Breast epithelium (tissue), 4 donors: ENCODE data around the gene LZTS2. TPM values are rescaled to one million over a fixed set of nuclear protein-coding genes. Genes with fewer than 3 reads are reported as not detected.

ENCODE experiments used
- DNase-seq, 2 donors: peaks; one replicate each; pipeline ENCODE4 v3.0.0-alpha.2; 2019; ENCODE audit warnings: low spot score in 2 of 2
- H3K27ac ChIP-seq, 2 donors: fragments of 200-600 bp; sonication (generic) in 1 of 2; one replicate each; pipeline ENCODE4 v1.5.1; 2016 to 2019; ENCODE audit warnings: mild to moderate bottlenecking in 1 of 2
- H3K27me3 ChIP-seq, 2 donors: fragments of 200-600 bp; sonication (generic) in 1 of 2; one replicate each; pipeline versions ENCODE4 v1.5.1 to v1.6.0; 2017 to 2019; ENCODE audit warnings: control low read depth in 1 of 2, mild to moderate bottlenecking in 1 of 2
- H3K36me3 ChIP-seq: fragments of 200-600 bp; one replicate; pipeline ENCODE4 v1.5.1; 2019
- H3K4me1 ChIP-seq, 2 donors: fragments of 200-600 bp; sonication (generic); one replicate each; pipeline ENCODE4 v1.5.1; 2016 to 2019; ENCODE audit warnings: control low read depth in 1 of 2
- H3K4me3 ChIP-seq, 3 donors: fragments of 200-600 bp; sonication (generic); 1 replicate in 2 of 3; 2 replicates in 1 of 3; pipeline ENCODE4 v1.5.1; 2016 to 2019; ENCODE audit warnings: mild to moderate bottlenecking in 3 of 3, moderate library complexity in 2 of 3
- H3K9me3 ChIP-seq, 2 donors: fragments of 200-600 bp; sonication (generic) in 1 of 2; one replicate each; pipeline ENCODE4 v1.5.1; 2016 to 2019; ENCODE audit warnings: control low read depth in 1 of 2
- POLR2A ChIP-seq: fragments of 450-650 bp; IDR thresholded peaks from one replicate; pipeline ENCODE4 v1.6.1; 2016; ENCODE audit warnings: antibody characterized with exemption, mild to moderate bottlenecking, moderate library complexity
- POLR2AphosphoS5 ChIP-seq, 3 donors: sonication (generic); formaldehyde crosslinking; IDR thresholded peaks; one replicate each; pipeline ENCODE4 v1.6.1; 2017; ENCODE audit warnings: antibody characterized with exemption in 3 of 3
- intact Hi-C: fragments of 100-400 bp; cut with DNase I; formaldehyde crosslinking; loops from one replicate; pipeline ENCODE4 v1.15.1; 2023; ENCODE audit warnings: low total_unique reads
- total RNA-seq, 3 donors: library from RNA; depleted of rRNA; stranded (reverse); fragments of >200 nt; gene quantifications; one replicate each; pipeline ENCODE4 v1.1.0, GENCODE V29; 2016
- TF ChIP-seq, protein P1 (sequence below), 3 donors: fragments of 450-650 bp; IDR thresholded peaks; one replicate each; pipeline ENCODE4 v1.5.1; 2016 to 2017; ENCODE audit warnings: antibody characterized with exemption in 3 of 3, mild to moderate bottlenecking in 3 of 3, moderate library complexity in 3 of 3

The LZTS2 gene
- total RNA-seq, 3 donors from 2014 or later: 44.0 to 67.5 (median 61.3) TPM

DNA sequence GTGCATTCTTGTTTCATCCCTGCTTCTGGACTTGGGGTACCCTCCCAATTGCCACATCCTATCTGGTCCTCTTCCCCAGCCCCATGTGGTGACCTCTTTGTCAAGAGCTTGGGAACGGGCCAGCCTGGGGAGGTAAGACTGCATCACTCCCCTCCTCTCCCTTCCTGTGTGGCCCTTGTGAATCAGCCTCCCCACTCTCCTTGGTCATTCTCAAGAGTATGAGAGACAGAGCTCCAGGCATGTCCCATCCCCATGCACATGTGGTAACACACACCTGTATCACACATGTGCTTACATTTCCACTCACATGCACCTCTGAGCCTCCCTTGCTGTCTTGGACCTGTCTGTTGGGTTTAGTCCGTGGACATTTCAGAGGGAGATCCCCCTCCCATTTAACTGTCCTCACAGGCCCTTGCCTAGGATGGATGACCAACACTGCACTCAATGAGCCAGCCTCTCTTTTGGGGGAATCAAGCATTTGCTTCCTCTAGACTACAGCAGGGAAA is 14.9 kb upstream of the LZTS2 start:
- Histone ChIP-seq H3K4me1 (peaks cover 12 to 16% of the 10 kb centered on the region in 2 donors), H3K27ac (no peak overlapping the region), H3K27me3 (no peaks in the 10 kb centered on the region), H3K9me3 (no peaks in the 10 kb centered on the region), H3K36me3 (peaks cover 3% of the 10 kb centered on the region), H3K4me3 (no peak overlapping the region)
- peak in 1 of 2 donors; percentile 10 for DNase-seq
- TF ChIP-seq, protein P1, sequence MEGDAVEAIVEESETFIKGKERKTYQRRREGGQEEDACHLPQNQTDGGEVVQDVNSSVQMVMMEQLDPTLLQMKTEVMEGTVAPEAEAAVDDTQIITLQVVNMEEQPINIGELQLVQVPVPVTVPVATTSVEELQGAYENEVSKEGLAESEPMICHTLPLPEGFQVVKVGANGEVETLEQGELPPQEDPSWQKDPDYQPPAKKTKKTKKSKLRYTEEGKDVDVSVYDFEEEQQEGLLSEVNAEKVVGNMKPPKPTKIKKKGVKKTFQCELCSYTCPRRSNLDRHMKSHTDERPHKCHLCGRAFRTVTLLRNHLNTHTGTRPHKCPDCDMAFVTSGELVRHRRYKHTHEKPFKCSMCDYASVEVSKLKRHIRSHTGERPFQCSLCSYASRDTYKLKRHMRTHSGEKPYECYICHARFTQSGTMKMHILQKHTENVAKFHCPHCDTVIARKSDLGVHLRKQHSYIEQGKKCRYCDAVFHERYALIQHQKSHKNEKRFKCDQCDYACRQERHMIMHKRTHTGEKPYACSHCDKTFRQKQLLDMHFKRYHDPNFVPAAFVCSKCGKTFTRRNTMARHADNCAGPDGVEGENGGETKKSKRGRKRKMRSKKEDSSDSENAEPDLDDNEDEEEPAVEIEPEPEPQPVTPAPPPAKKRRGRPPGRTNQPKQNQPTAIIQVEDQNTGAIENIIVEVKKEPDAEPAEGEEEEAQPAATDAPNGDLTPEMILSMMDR (IDR thresholded peaks at IDR 0.05): no peak
- no peak for TF ChIP-seq POLR2A
- no peak for TF ChIP-seq POLR2AphosphoS5 (IDR thresholded peaks at IDR 0.05)
- intact Hi-C loops: no loop called here

DNA sequence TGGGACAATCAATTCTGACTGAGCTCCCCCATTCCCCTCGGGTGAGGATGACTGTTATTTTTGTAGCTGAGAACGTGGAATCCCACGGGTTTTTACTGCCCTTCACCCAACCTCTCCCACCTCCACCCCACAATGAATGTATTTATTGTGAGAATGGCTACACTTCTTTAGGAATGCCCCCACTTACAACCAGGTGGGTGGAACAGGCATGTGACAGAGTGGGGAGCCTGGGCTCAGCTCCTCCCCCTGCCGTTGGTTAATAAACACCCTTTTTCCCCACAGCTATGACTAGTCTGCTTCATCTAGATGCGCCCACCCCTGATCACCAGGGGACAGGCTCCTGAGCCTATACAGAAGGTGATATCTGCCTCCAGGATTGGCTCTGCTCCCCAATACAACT is 14.3 kb upstream of the LZTS2 start:
- intact Hi-C loops: no loop called here
- Histone ChIP-seq H3K27me3 (no peaks in the 10 kb centered on the region), H3K36me3 (peaks cover 3% of the 10 kb centered on the region), H3K4me1 (peaks cover 12 to 16% of the 10 kb centered on the region in 2 donors), H3K4me3 (no peak overlapping the region), H3K9me3 (no peaks in the 10 kb centered on the region), H3K27ac (no peak overlapping the region)
- no peak for DNase-seq
- TF ChIP-seq, protein P1 (IDR thresholded peaks at IDR 0.05): no peak
- TF ChIP-seq POLR2A (no peak), POLR2AphosphoS5 (IDR thresholded peaks at IDR 0.05) (no peak)

DNA sequence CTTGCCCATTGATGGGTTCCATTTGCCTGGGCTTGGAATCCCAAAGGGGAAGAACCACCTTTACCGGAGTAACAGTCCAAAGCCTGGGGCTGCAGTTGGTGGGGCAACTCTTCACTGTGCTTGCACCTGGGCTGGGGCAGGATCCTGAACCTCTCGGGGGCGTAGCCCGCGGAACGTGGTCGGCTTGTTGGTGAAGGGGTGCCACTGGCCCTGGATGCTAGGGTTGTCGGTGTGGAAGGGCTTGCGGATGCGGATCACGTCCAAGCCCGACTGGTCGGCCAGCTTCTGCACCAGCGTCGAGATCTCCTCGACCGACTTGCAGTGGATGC is 13.0 kb upstream of the LZTS2 start:
- Histone ChIP-seq H3K27me3 (no peaks in the 10 kb centered on the region), H3K4me1 (peaks cover 12 to 16% of the 10 kb centered on the region in 2 donors), H3K27ac (peak overlapping the region; percentile 40 to 82), H3K9me3 (no peaks in the 10 kb centered on the region), H3K36me3 (no peaks in the 10 kb centered on the region), H3K4me3 (peak overlapping the region; percentile 65 to 100 (median 66))
- intact Hi-C loops: no loop called here
- TF ChIP-seq, protein P1 (IDR thresholded peaks at IDR 0.05): no peak
- TF ChIP-seq POLR2A (no peak), POLR2AphosphoS5 (IDR thresholded peaks at IDR 0.05) (no peak)
- DNase-seq: peak in 1 of 2 donors; percentile 49

DNA sequence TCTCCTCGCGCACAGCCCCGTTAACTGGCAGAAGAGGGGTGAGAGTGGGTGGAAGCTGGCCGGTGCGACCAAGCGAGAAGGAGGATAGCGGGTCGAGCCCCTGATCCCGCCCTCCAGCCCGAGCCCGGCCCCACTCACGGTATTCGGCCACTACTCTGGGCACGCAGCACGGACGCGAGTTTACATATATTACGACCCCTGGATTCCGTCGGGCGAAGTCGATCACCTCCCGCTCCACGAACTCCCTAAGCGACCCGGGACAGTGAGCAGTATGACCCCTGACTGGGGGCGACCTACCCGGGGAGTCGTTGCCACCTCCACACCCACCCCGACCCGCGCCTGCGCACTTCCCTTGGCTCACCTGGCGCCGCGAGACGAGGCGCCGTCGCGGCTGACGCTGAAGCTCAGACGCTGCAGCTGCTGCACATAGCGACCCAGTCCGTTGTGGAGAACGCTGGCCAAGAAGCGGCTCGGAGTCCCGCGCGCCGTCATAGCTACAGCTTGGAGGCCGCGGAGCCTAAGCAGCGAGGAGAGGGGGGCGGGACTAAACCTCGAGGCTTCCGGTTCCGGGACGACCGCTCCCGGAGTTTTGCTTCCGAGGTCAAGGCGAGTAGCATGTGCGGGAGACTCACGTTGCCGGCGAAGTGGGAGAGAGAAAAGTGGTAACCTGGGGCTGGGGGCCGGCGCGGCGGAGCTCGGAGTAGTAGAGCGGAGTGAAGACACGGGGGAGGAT is 12.5 kb upstream of the LZTS2 start, which contains the start of the genes MRPL43 and TWNK:
Gene MRPL43, minus strand, starts transcription at position 546 of the 733 bp plus-strand sequence. Its CDS starts 54 bp downstream, at position 492.
Gene TWNK, plus strand, starts transcription at position 592 of the 733 bp plus-strand sequence. CDS start 668 bp downstream, outside the sequence.
- H3K36me3 ChIP-seq: no peaks in the 10 kb centered on the region
- peak; percentile 70 to 80 for DNase-seq

More for the DNA sequence above, 12.5 kb upstream of the LZTS2 start, which contains the start of the genes MRPL43 and TWNK:
- TF ChIP-seq POLR2AphosphoS5 (IDR thresholded peaks at IDR 0.05): peak; percentile 74 to 79 (median 75)
- TF ChIP-seq POLR2A: peak; percentile 61
- TF ChIP-seq, protein P1 (IDR thresholded peaks at IDR 0.05): no peak
- Histone ChIP-seq H3K27ac (peak within 1 kb of the TSS; percentile 40 to 82), H3K27me3 (no peaks in the 10 kb centered on the region), H3K4me3 (peak within 1 kb of the TSS; percentile 65 to 100 (median 66)), H3K9me3 (no peaks in the 10 kb centered on the region), H3K4me1 (peaks cover 12 to 16% of the 10 kb centered on the region in 2 donors)
- intact Hi-C loops: no loop called here
